Amygdala (tissue), 56 donors: Measurements from ENCODE around the gene PLEKHM2.
A peak's percentile ranks its signal among the peaks of the same experiment; 100 is the strongest.
"Not testable (repeated sequence)": the region's sequence is repeated elsewhere in the genome, so short reads cannot be mapped to it uniquely, and the experiment has no call there.

Source experiments
- DNase-seq, 56 donors: peaks; one replicate each; lab custom pipeline; 2025; lab: John Stamatoyannopoulos, UW

Gene PLEKHM2

GRCh38 chr1:15684042-15684461, at the start of gene PLEKHM2:
TSS of gene PLEKHM2 (plus strand) at chr1:15684320. CDS start at chr1:15684559, 239 bp downstream.
- DNase-seq, result peak in 11 of 56 donors; percentile 7 to 43 (median 23)

- DNase-seq, result no peak
These were observed 47.7 kb upstream of the PLEKHM2 start for GRCh38 chr1:15636436-15636835.

- DNase-seq, result no peak
These were observed 46.3 kb upstream of the PLEKHM2 start for GRCh38 chr1:15637826-15638225.

GRCh38 chr1:15639262-15639661, 44.9 kb upstream of the PLEKHM2 start:
- DNase-seq, result no peak

GRCh38 chr1:15639931-15640330, 44.2 kb upstream of the PLEKHM2 start:
- no peak for DNase-seq

- DNase-seq, result no peak
These were observed 43.5 kb upstream of the PLEKHM2 start for GRCh38 chr1:15640667-15641066.

GRCh38 chr1:15649937-15650336, 34.2 kb upstream of the PLEKHM2 start:
- DNase-seq, result no peak

GRCh38 chr1:15650433-15650832, 33.7 kb upstream of the PLEKHM2 start:
- no peak for DNase-seq

- not testable (repeated sequence) for DNase-seq
These were observed 32.0 kb upstream of the PLEKHM2 start for GRCh38 chr1:15652130-15652529.

- DNase-seq, result no peak
These were observed 29.9 kb upstream of the PLEKHM2 start for GRCh38 chr1:15654091-15654690.

GRCh38 chr1:15656464-15656863, 27.7 kb upstream of the PLEKHM2 start:
- no peak for DNase-seq

- DNase-seq, result no peak
These were observed 27.1 kb upstream of the PLEKHM2 start for GRCh38 chr1:15657021-15657420.

- no peak for DNase-seq
These were observed 24.0 kb upstream of the PLEKHM2 start for GRCh38 chr1:15660151-15660550.

GRCh38 chr1:15662477-15662876, 21.6 kb upstream of the PLEKHM2 start:
- DNase-seq, result no peak

- DNase-seq, result no peak
These were observed 20.2 kb upstream of the PLEKHM2 start for GRCh38 chr1:15663925-15664324.

GRCh38 chr1:15667362-15667761, 16.8 kb upstream of the PLEKHM2 start:
- peak in 12 of 56 donors; percentile 5 to 54 (median 22) for DNase-seq

GRCh38 chr1:15668089-15668754, 15.9 kb upstream of the PLEKHM2 start:
- no peak for DNase-seq

- DNase-seq, result no peak
These were observed 15.0 kb upstream of the PLEKHM2 start for GRCh38 chr1:15669074-15669473.

- no peak for DNase-seq
These were observed 14.3 kb upstream of the PLEKHM2 start for GRCh38 chr1:15669864-15670263.

GRCh38 chr1:15671430-15671829, 12.7 kb upstream of the PLEKHM2 start:
- no peak for DNase-seq

GRCh38 chr1:15674386-15675159, 9.5 kb upstream of the PLEKHM2 start:
- no peak for DNase-seq

GRCh38 chr1:15676010-15676409, 8.1 kb upstream of the PLEKHM2 start:
- DNase-seq, result no peak
